COLO829 (cell line): Measurements from ENCODE around the gene ACO1.
"Not testable (repeated sequence)": the region's sequence is repeated elsewhere in the genome, so short reads cannot be mapped to it uniquely, and the experiment has no call there.

Experiments used
- DNase-seq: peaks from one replicate; pipeline ENCODE4 v3.0.0; 2012; ENCODE audit warnings: low spot score

Gene ACO1

DNA sequence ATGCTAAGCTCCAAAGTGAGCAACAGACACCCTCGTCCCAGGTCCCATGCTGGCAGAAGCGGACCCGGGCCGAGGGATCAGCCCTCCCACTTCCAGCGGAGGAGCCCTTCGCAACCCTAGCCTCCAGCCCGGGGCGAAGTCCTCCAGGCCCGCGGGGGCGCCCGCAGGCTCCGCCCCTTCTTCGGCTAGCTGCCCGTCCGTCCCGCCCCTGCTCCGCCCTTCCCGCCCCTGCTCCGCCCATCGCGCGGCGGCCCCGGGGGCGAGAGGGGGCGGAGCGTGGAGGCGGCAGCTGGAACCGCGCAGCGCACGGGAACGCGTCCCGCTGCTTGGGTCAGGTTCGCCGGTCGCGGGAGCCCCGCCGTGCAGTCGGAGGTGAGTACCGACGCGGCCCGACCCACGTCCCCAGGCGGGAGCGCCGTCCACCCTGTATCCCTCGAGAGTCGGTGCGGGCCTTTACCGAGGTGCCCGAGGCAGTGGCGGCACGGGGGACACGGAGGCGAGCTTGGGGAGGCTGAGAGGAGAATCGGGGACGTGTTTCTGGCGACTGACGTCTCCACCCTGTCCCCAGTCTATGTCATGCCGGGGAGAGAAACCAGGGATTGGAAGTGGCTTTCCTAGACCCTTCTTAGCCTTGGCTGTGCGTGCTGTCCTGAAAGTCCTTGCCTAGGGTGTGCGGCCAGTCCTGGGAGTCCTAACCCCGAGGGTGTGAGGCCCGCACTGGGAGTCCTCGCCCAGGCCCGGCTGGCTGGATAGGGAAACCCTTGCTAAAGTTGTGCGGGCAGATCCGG is at the start of gene ACO1:
Gene ACO1 (plus strand): TSS at position 280 of the 788 bp plus-strand sequence. CDS start 20,864 bp downstream, outside the sequence.
- DNase-seq = peak; percentile 89

- no peak for DNase-seq
Measured at GRCh38 chr9:32334916-32335895, 49.2 kb upstream of the ACO1 start.

DNA sequence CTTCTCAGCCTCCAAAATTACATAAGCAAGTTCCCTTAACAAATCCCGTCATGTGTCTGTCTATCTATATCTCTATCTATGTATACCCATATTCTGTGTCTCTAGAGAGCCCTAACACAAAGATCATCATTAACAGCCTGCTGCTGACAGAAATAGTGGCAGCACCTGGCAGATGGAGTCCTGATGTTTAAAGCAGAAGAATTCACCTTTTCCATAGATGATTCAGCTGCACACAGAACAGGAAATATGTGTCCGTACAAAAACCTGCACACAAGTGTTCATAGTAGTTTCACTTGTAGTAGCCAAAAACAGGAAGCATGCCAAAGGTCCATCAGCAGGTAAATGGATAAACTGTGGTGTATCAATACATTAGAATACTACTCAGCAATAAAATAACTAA is 45.0 kb upstream of the ACO1 start:
- DNase-seq = no peak

- DNase-seq = no peak
Measured at GRCh38 chr9:32340361-32340760, 44.1 kb upstream of the ACO1 start.

DNA sequence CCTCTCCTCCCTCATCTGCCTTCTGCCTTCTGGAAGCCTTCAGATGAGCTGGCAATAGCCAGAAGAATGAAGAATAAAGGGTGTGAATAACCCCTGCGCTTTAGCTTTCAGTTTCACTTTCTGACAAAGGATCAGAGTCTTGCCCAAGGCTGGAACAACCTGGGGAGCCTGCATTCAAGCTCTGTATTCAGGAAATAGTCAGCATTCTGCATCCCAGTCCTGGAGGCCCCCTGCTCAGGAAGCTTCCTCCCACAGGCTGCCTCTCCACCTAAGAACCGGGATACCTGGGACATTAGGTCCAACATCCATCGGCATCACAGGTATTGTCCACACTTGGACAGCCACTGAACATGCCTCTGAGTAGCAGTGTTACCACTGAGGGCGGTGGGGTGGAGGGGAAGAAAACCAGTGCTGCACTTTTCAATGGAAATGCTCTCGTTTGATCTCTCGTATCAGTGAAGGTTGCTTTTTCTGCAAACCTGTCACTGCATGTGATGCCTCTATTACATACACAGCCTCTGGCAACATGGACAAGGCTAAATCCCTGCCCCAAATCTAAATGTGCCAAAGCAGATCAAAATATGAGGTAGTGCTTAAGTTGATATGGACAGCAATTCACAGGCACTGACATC is 39.8 kb upstream of the ACO1 start:
- no peak for DNase-seq

DNA sequence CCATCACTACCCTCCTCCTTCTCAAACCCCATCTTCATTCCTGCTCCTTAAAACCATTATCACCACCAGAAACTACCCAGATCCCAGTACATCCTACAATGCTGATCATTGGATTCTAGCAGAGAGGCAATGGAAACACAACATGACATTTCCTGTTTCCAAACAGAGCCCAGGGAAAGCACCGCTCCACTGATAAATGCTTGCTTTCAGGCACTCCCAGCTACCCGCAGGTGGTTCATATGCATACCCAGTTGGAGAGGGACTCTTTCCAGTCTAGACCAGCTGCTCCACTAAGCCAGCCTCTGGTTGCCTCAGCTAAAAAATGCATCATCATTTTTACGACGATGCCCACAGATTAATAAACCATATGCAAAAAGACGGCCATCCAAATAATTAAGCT is 39.2 kb upstream of the ACO1 start:
- no peak for DNase-seq

DNA sequence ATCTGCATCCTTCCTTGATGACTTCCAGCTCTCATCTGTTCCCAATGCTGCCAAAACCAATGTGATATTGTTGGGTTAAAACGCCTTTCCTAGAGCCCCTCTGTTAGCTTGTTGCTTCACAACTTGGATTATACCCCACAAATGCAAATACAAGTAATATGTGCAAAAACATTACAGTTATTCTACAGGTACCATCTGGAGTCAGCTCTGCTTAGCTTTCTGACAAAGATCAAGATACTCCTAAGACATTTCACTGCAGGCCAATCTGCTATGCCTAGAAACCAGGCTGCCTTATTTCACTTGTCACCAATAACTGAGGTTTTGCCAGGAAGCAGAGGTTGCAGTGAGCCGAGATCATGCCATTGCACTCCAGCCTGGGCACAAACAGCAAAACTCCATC is 36.9 kb upstream of the ACO1 start:
- DNase-seq = no peak

GRCh38 chr9:32348106-32348695 is 36.2 kb upstream of the ACO1 start:
- DNase-seq = peak; percentile 23

- no peak for DNase-seq
Measured at GRCh38 chr9:32349013-32349412, 35.4 kb upstream of the ACO1 start.

DNA sequence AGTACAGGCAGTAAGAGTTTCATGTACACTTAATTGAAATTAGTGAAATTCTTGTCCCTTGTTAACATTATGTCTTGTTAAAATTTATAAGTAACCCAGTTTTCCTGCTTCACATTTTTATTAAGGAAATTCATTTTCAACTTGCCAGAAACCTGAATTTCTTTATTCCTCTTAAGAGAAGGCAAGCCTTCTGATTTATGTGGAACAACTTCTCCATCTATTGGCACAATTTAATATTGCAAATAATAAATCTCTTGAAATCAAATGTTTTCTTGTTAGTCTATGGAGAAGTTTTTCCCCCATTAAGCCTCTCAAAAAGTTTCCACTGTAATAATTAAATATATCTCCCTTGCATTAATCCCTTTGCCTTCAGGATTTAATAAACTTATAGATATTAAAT is 33.8 kb upstream of the ACO1 start:
- DNase-seq = peak; percentile 47

GRCh38 chr9:32351845-32352244 is 32.6 kb upstream of the ACO1 start:
- DNase-seq = no peak

- not testable (repeated sequence) for DNase-seq
Measured at GRCh38 chr9:32353476-32353875, 31.0 kb upstream of the ACO1 start.

- DNase-seq = no peak
Measured at GRCh38 chr9:32359452-32359851, 25.0 kb upstream of the ACO1 start.

GRCh38 chr9:32360983-32361673 is 23.3 kb upstream of the ACO1 start:
- no peak for DNase-seq

GRCh38 chr9:32371279-32371678 is 13.2 kb upstream of the ACO1 start:
- DNase-seq = no peak

- no peak for DNase-seq
Measured at GRCh38 chr9:32371679-32372078, 12.8 kb upstream of the ACO1 start.

DNA sequence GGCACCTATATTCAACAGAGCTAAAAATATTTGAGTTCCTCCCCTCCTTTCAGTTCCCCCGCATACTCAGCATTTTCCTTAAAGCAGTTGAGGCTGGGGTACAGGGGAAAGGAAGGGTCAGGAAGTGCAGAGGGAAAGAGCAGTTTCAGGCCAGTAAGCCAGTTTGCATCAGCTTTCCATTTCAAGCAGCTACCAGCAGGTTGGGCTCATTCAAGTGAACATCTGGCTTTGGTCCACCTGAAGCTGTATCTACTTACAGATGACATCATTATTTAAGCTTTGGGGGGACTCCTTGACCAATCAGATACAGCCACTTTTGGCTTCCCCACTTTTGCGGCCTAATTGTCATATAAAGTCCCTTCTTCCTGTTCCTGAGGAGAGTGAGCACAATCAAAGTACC is 8.2 kb upstream of the ACO1 start:
- DNase-seq = no peak

- peak; percentile 82 for DNase-seq
Measured at GRCh38 chr9:32378496-32378895, 5.9 kb upstream of the ACO1 start.

DNA sequence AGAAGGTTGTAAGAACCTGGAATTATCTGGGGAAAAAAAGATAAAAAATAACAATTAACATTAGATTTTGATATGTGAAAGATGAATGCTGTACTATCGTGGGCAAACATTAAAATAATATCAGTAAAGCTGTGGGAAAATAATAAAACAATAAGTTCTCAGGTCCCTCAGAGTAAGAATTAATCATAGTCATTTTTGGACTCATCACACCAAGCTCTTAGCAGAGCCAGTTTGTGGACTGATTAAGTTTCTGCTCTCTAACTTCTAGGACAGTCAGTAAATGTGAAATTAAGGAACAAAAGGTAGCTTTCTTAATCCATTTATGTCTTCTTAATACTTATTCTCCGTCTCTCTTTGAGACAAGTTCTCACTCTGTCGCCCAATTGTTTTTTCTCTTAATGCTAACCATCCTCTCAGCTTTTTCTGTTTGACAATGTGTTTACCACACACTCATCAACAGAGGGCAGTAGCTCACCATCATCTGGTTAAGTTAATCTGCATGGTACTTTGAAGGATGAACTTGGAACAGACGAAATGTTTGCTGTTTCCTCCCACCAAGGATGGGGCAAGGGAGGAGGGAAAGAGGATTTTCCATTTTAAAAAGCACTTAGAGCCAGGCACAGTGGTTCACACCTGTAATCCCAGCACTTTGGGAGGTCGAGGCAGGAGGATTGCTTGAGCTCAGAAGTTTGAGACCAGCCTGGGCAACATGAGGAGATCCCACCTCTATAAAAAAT is 5.3 kb upstream of the ACO1 start:
- DNase-seq = peak; percentile 87

DNA sequence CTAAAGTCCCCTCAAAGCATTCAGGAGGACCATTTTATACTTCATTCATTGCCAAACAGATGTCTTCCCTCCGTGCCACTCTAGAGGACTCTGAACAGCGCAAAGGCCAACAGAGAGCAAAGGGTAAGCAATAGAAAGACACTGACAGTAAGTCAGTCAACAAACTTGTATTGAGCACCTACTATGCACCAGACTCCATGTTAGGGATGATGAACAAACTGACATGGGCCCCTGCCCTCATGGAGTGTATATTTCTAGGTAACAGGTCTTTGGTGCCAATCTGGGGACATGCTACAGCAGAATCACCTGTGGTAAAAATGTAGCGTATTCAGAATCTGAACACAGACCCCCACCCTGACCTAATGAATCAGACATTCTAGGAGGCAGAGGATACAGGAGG is 3.5 kb upstream of the ACO1 start:
- DNase-seq = no peak
